Stimulated activated naive B cell treated with anti-CD40 and anti-IgM and Interleukin-4, amounts not matched to agents 10 μg/mL and 1 μg/mL and 100 μg/mL, for 72 hours (primary cell): Measurements from ENCODE around the gene CTDSP1.
A peak's percentile ranks its signal among the peaks of the same experiment; 100 is the strongest.

ENCODE experiments used
- ATAC-seq, 2 donors: fragments of 150-1000 bp; cut with Tn5 transposase; replicated peaks; 2 replicates each; pipeline ENCODE4 v1.10.0; 2021; ENCODE audit warnings: moderate library complexity in 1 of 2
- DNase-seq: peaks from one replicate; pipeline ENCODE4 v3.0.0; 2021
- H3K27ac Mint-ChIP-seq: one replicate; pipeline ENCODE4 v1.8.0; 2022; ENCODE audit warnings: mild to moderate bottlenecking, mixed read lengths
- H3K27me3 Mint-ChIP-seq, 2 donors: one replicate each; pipeline ENCODE4 v1.8.0; 2022; ENCODE audit warnings: mixed read lengths in 2 of 2
- H3K36me3 Mint-ChIP-seq, 2 donors: one replicate each; pipeline ENCODE4 v1.8.0; 2022; ENCODE audit warnings: mixed read lengths in 2 of 2, mild to moderate bottlenecking in 1 of 2
- H3K4me1 Mint-ChIP-seq, 2 donors: one replicate each; pipeline ENCODE4 v1.8.0; 2022; ENCODE audit warnings: mixed read lengths in 2 of 2, mild to moderate bottlenecking in 1 of 2
- H3K4me3 Mint-ChIP-seq, 2 donors: one replicate each; pipeline ENCODE4 v1.8.0; 2022; ENCODE audit warnings: mild to moderate bottlenecking in 2 of 2, mixed read lengths in 2 of 2, moderate library complexity in 1 of 2
- H3K9me3 Mint-ChIP-seq, 2 donors: one replicate each; pipeline ENCODE4 v1.8.0; 2022; ENCODE audit warnings: mixed read lengths in 2 of 2, mild to moderate bottlenecking in 1 of 2

The CTDSP1 gene

GRCh38 chr2:218399391-218400166 is at the start of gene CTDSP1:
Gene CTDSP1 (plus strand): TSS chr2:218399868. CDS start chr2:218400091, 223 bp downstream.
- peaks cover 46 to 80% of the 10 kb centered on the region in 2 donors for H3K4me1 Mint-ChIP-seq
- H3K27me3 Mint-ChIP-seq, result peaks cover 0 to 7% of the 10 kb centered on the region in 2 donors
- ATAC-seq (peak; percentile 65 to 66), DNase-seq (peak; percentile 90)
- peaks cover 17 to 20% of the 10 kb centered on the region in 2 donors for H3K36me3 Mint-ChIP-seq
- H3K9me3 Mint-ChIP-seq, result no peaks in the 10 kb centered on the region
- H3K27ac Mint-ChIP-seq, result peak within 1 kb of the TSS; percentile 96
- peak within 1 kb of the TSS; percentile 96 to 99 for H3K4me3 Mint-ChIP-seq

DNA sequence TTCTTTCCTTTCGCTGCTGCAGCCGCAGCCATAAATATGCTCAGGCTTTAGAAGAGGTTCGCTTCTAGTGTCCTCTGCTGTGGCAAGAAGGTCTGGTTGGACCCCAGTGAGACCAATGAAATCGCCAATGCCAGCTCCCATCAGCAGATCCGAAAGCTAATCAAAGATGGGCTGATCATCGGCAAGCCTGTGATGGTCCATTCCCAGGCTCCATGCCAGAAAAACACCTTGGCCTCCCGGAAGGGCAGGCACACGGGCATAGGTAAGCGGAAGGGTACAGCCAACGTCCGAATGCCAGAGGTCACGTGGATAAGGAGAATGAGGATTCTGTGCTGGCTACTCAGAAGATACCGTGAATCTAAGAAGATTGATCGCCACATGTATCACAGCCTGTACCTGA is 45.6 kb upstream of the CTDSP1 start:
- ATAC-seq (no peak), DNase-seq (no peak)
- H3K27ac Mint-ChIP-seq, result no peak overlapping the region
- H3K36me3 Mint-ChIP-seq, result peaks cover 4 to 9% of the 10 kb centered on the region in 2 donors
- no peaks in the 10 kb centered on the region for H3K27me3 Mint-ChIP-seq
- peaks cover 5 to 8% of the 10 kb centered on the region in 2 donors for H3K4me1 Mint-ChIP-seq
- no peak overlapping the region for H3K4me3 Mint-ChIP-seq
- peaks cover 5 to 8% of the 10 kb centered on the region in 2 donors for H3K9me3 Mint-ChIP-seq

- Mint-ChIP-seq H3K36me3 (peaks cover 4 to 5% of the 10 kb centered on the region in 2 donors), H3K4me1 (peaks cover 5 to 13% of the 10 kb centered on the region in 2 donors), H3K9me3 (peaks cover 5% of the 10 kb centered on the region in 2 donors), H3K4me3 (no peak overlapping the region), H3K27me3 (no peaks in the 10 kb centered on the region), H3K27ac (no peak overlapping the region)
- ATAC-seq (no peak), DNase-seq (no peak)
Observed at GRCh38 chr2:218354850-218355443, 44.7 kb upstream of the CTDSP1 start.

DNA sequence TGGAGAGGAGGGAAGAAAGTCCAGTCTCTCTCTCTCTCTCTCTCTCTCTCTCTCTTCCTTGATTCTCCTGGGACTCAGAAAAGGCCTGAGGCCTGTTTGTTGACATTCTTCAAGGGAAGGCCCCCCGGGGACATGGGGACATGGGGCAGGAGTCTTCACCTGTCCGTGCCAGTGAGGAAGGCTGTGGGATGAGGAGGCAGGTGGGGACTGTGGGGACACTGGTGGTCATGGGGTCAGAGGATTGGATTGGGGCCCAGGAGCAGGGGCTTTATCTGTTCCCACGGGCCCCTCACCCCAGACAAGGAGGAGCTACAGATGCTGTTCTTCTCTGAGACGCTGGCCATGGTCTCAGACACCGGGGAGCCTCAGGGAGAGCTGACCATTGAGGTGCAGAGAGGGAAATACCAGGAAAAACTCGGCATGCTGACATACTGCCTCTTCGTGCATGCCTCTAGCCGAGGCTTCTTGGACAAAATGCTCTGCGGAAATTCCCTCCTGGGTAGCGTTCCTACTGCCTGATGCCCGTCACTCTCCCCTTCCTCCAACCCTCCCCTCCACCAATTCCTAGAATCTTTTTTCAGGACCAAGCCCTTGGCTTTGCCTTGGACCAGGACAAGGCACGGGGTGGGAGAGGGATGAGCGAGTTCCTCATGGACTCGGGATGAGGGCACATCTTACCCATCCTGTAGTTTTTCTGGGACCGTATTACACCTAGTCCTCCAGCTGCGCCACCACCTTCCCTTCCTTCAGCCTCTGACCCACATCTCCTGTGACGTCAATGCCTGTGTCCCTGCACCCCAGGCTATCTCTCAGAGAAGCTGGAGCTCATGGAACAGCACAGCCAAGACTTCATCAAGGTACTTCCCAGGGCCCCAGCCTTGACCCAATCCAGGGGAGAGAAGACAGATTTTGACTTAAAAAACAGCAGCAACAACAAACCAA is 42.2 kb upstream of the CTDSP1 start:
- Mint-ChIP-seq H3K4me3 (no peak overlapping the region), H3K27me3 (no peaks in the 10 kb centered on the region), H3K36me3 (no peaks in the 10 kb centered on the region), H3K4me1 (peaks cover 9 to 18% of the 10 kb centered on the region in 2 donors), H3K27ac (no peak overlapping the region), H3K9me3 (no peaks in the 10 kb centered on the region)
- DNase-seq (no peak), ATAC-seq (no peak)

- H3K4me3 Mint-ChIP-seq, result no peak overlapping the region
- no peaks in the 10 kb centered on the region for H3K36me3 Mint-ChIP-seq
- peaks cover 10 to 23% of the 10 kb centered on the region in 2 donors for H3K4me1 Mint-ChIP-seq
- H3K27me3 Mint-ChIP-seq, result no peaks in the 10 kb centered on the region
- H3K27ac Mint-ChIP-seq, result no peak overlapping the region
- peak in 1 of 2 donors; percentile 9 for ATAC-seq
- H3K9me3 Mint-ChIP-seq, result no peaks in the 10 kb centered on the region
- DNase-seq, result no peak
Observed at GRCh38 chr2:218360453-218360852, 39.2 kb upstream of the CTDSP1 start.

GRCh38 chr2:218362606-218363005 is 37.1 kb upstream of the CTDSP1 start:
- Mint-ChIP-seq H3K36me3 (peaks cover 0 to under 1% of the 10 kb centered on the region in 2 donors), H3K4me1 (peaks cover 8 to 23% of the 10 kb centered on the region in 2 donors), H3K9me3 (no peaks in the 10 kb centered on the region), H3K4me3 (no peak overlapping the region), H3K27me3 (no peaks in the 10 kb centered on the region), H3K27ac (peak overlapping the region; percentile 43)
- no peak for ATAC-seq
- DNase-seq, result no peak

DNA sequence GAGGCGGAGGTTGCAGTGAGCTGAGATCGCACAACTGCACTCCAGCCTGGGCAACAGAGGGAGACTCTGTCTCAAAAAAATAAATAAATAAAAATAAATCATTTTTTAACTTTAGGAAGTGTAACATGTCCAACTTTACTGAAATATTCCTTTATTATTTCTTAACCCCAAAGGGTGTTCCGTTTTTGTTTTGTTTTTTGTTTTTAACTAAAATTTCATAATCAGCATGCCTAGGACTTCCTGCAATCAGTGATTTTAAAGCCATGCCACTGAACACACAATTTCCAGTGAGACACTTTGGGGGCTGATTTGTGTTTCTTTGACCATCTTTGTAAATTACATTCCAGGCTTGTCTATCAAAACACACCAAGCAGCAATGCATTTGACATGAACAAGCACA is 35.9 kb upstream of the CTDSP1 start:
- Mint-ChIP-seq H3K27ac (no peak overlapping the region), H3K27me3 (no peaks in the 10 kb centered on the region), H3K9me3 (no peaks in the 10 kb centered on the region), H3K36me3 (peaks cover 0 to 1% of the 10 kb centered on the region in 2 donors), H3K4me3 (no peak overlapping the region), H3K4me1 (peaks cover 6 to 23% of the 10 kb centered on the region in 2 donors)
- ATAC-seq, result no peak
- DNase-seq, result no peak

GRCh38 chr2:218364196-218364595 is 35.5 kb upstream of the CTDSP1 start:
- Mint-ChIP-seq H3K36me3 (peaks cover 0 to 1% of the 10 kb centered on the region in 2 donors), H3K27ac (no peak overlapping the region), H3K9me3 (no peaks in the 10 kb centered on the region), H3K27me3 (no peaks in the 10 kb centered on the region), H3K4me3 (no peak overlapping the region), H3K4me1 (peaks cover 8 to 22% of the 10 kb centered on the region in 2 donors)
- DNase-seq (no peak), ATAC-seq (no peak)

- Mint-ChIP-seq H3K27me3 (no peaks in the 10 kb centered on the region), H3K27ac (peak overlapping the region; percentile 91), H3K4me1 (peaks cover 18 to 31% of the 10 kb centered on the region in 2 donors), H3K4me3 (peak overlapping the region; percentile 89 to 90), H3K9me3 (no peaks in the 10 kb centered on the region), H3K36me3 (peaks cover 0 to 1% of the 10 kb centered on the region in 2 donors)
- ATAC-seq (no peak), DNase-seq (no peak)
Observed at GRCh38 chr2:218366621-218367414, 32.9 kb upstream of the CTDSP1 start.

GRCh38 chr2:218367415-218368149 is 32.1 kb upstream of the CTDSP1 start:
- Mint-ChIP-seq H3K36me3 (peaks cover 0 to 1% of the 10 kb centered on the region in 2 donors), H3K4me1 (peaks cover 19 to 31% of the 10 kb centered on the region in 2 donors)
- peak; percentile 80 for DNase-seq

GRCh38 chr2:218368150-218368528 is 31.5 kb upstream of the CTDSP1 start:
- H3K4me3 Mint-ChIP-seq, result peak overlapping the region; percentile 89 to 90
- DNase-seq, result no peak
- no peaks in the 10 kb centered on the region for H3K9me3 Mint-ChIP-seq
- H3K27me3 Mint-ChIP-seq, result no peaks in the 10 kb centered on the region
- H3K4me1 Mint-ChIP-seq, result peaks cover 20 to 31% of the 10 kb centered on the region in 2 donors
- peak overlapping the region; percentile 91 for H3K27ac Mint-ChIP-seq
- ATAC-seq, result no peak
- H3K36me3 Mint-ChIP-seq, result peaks cover 0 to 1% of the 10 kb centered on the region in 2 donors

More at GRCh38 chr2:218367415-218368149, 32.1 kb upstream of the CTDSP1 start:
- no peaks in the 10 kb centered on the region for H3K9me3 Mint-ChIP-seq
- peak overlapping the region; percentile 89 to 90 for H3K4me3 Mint-ChIP-seq
- H3K27me3 Mint-ChIP-seq, result no peaks in the 10 kb centered on the region
- ATAC-seq, result peak; percentile 93 to 95
- H3K27ac Mint-ChIP-seq, result peak overlapping the region; percentile 91

GRCh38 chr2:218368621-218369153 is 31.0 kb upstream of the CTDSP1 start:
- Mint-ChIP-seq H3K36me3 (peaks cover 0 to 1% of the 10 kb centered on the region in 2 donors), H3K27me3 (no peaks in the 10 kb centered on the region), H3K4me3 (peak overlapping the region; percentile 39 to 90), H3K4me1 (peaks cover 20 to 31% of the 10 kb centered on the region in 2 donors), H3K27ac (peak overlapping the region; percentile 31), H3K9me3 (no peaks in the 10 kb centered on the region)
- DNase-seq, result no peak
- ATAC-seq, result peak in 1 of 2 donors; percentile 22
